A549 (cell line): Measurements from ENCODE around the gene PLN. TPM values are rescaled to one million over a fixed set of nuclear protein-coding genes. Genes with fewer than 3 reads are reported as not detected.

Experiments
- ATAC-seq, 2 experiments: fragments of 200-7000 bp in 1 of 2; fragments of >200 bp in 1 of 2; cut with Nextera tagmentation in 1 of 2; cut with Tn5 transposase in 1 of 2; 3 replicates each; pipeline versions ENCODE4 v1.8.0 to v1.9.1; 2018 to 2020; ENCODE audit warnings: mild to moderate bottlenecking in 1 of 2, moderate library complexity in 1 of 2
- CTCF ChIA-PET: fragments of 300-600 bp; sonication (Branson Sonifier 250); formaldehyde crosslinking; extraction: SDS; loops from one replicate; lab custom pipeline; 2021; ENCODE audit warnings: antibody characterized with exemption, inconsistent platforms; lab: Yijun Ruan, JAX
- POLR2A ChIA-PET: fragments of 350-600 bp; formaldehyde crosslinking; extraction: SDS; loops from one replicate; lab custom pipeline; 2021; ENCODE audit warnings: antibody characterized with exemption, inconsistent platforms; lab: Yijun Ruan, JAX
- DNase-seq, 2 experiments: peaks; one replicate each; pipeline versions ENCODE4 v3.0.0 to v3.0.0-alpha.2; 2011 to 2016; ENCODE audit warnings: low read depth in 1 of 2, low spot score in 1 of 2
- FAIRE-seq: peaks from 2 replicates; lab custom pipeline; 2011; peaks lifted over from hg19 to GRCh38; lab: Jason Lieb, UNC
- H3K27ac ChIP-seq, 2 experiments: fragments of >200 bp; sonication (Bioruptor Twin); formaldehyde crosslinking; 3 replicates each; pipeline ENCODE4 v1.5.1; 2016 to 2017
- H3K4me1 ChIP-seq: fragments of >200 bp; sonication (Bioruptor Twin); formaldehyde crosslinking; 3 replicates; pipeline ENCODE4 v1.6.1; 2016
- H3K4me2 ChIP-seq: fragments of >200 bp; sonication (Bioruptor Twin); formaldehyde crosslinking; 3 replicates; pipeline ENCODE4 v1.6.1; 2016
- H3K4me3 ChIP-seq: fragments of >200 bp; sonication (Bioruptor Twin); formaldehyde crosslinking; 3 replicates; pipeline ENCODE4 v1.5.1; 2016
- H3K9me3 ChIP-seq: fragments of >200 bp; sonication (Bioruptor Twin); formaldehyde crosslinking; 3 replicates; pipeline ENCODE4 v1.6.1; 2016
- BHLHE40 ChIP-seq: IDR thresholded peaks from 2 replicates; pipeline ENCODE4 v1.6.1; 2012; ENCODE audit warnings: low read depth, low read length, inconsistent platforms
- CBX2 ChIP-seq: fragments of 200-600 bp; sonication (generic); IDR thresholded peaks from 2 replicates; pipeline ENCODE4 v1.6.1; 2016; ENCODE audit warnings: low read depth, mild to moderate bottlenecking, borderline replicate concordance
- CTCF ChIP-seq: fragments of >200 bp; sonication (Bioruptor Twin); formaldehyde crosslinking; IDR thresholded peaks from 3 replicates; pipeline ENCODE4 v1.5.1; 2016
- ESRRA ChIP-seq: fragments of 150-350 bp; IDR thresholded peaks from 2 replicates; pipeline ENCODE4 v1.6.1; 2014; ENCODE audit warnings: mild to moderate bottlenecking, low read length, borderline replicate concordance
- FOSL2 ChIP-seq, 2 experiments: fragments of 450-650 bp in 1 of 2; fragments of >200 bp in 1 of 2; sonication (Bioruptor Twin) in 1 of 2; formaldehyde crosslinking; IDR thresholded peaks; 2 replicates each; pipeline versions ENCODE4 v1.5.0 to v1.6.1; 2016 to 2020; ENCODE audit warnings: mild to moderate bottlenecking in 1 of 2, moderate library complexity in 1 of 2
- HDAC2 ChIP-seq: fragments of 200-600 bp; sonication (generic); IDR thresholded peaks from 2 replicates; pipeline ENCODE4 v1.6.1; 2016
- HES2 ChIP-seq: fragments of >200 bp; sonication (Bioruptor Twin); formaldehyde crosslinking; IDR thresholded peaks from 2 replicates; pipeline ENCODE4 v1.6.1; 2016
- HOXA7 ChIP-seq: fragments of 250-450 bp; sonication (Bioruptor Pico); IDR thresholded peaks from 2 replicates; pipeline ENCODE4 v1.5.0; 2020; ENCODE audit warnings: mild to moderate bottlenecking, moderate library complexity
- HOXB13 ChIP-seq: fragments of 250-450 bp; sonication (Bioruptor Pico); IDR thresholded peaks from 2 replicates; pipeline ENCODE4 v1.5.0; 2020; ENCODE audit warnings: low read depth, mild to moderate bottlenecking, moderate library complexity
- HOXB5 ChIP-seq: fragments of 250-450 bp; sonication (Bioruptor Pico); IDR thresholded peaks from 2 replicates; pipeline ENCODE4 v1.5.0; 2020; ENCODE audit warnings: mild to moderate bottlenecking, moderate library complexity
- KDM1A ChIP-seq: fragments of 200-600 bp; sonication (generic); IDR thresholded peaks from 2 replicates; pipeline ENCODE4 v1.6.1; 2016; ENCODE audit warnings: low read depth, mild to moderate bottlenecking
- MAFK ChIP-seq: fragments of 450-650 bp; IDR thresholded peaks from 2 replicates; pipeline ENCODE4 v1.6.1; 2014; ENCODE audit not compliant: partially characterized antibody
- MAZ ChIP-seq: fragments of 150-350 bp; IDR thresholded peaks from 2 replicates; pipeline ENCODE4 v1.6.1; 2014; ENCODE audit warnings: antibody characterized with exemption, low read depth, low read length, borderline replicate concordance
- NPAS2 ChIP-seq: fragments of 250-450 bp; sonication (Bioruptor Pico); IDR thresholded peaks from 2 replicates; pipeline ENCODE4 v1.8.0; 2022; ENCODE audit warnings: mild to moderate bottlenecking, moderate library complexity, borderline replicate concordance
- NR3C1 ChIP-seq: fragments of >200 bp; sonication (Bioruptor Twin); formaldehyde crosslinking; IDR thresholded peaks from 3 replicates; pipeline ENCODE4 v1.6.1; 2017
- POLR2AphosphoS2 ChIP-seq: conservative IDR thresholded peaks from 2 replicates; pipeline ENCODE4 v1.6.1; 2012; ENCODE audit warnings: low read length, improper control_type of control experiment, inconsistent platforms
- RCOR1 ChIP-seq: fragments of 150-350 bp; IDR thresholded peaks from 2 replicates; pipeline ENCODE4 v1.6.1; 2014; ENCODE audit warnings: antibody characterized with exemption, low read length, low read depth
- RNF2 ChIP-seq: fragments of 200-600 bp; sonication (generic); IDR thresholded peaks from 2 replicates; pipeline ENCODE4 v1.6.1; 2016; ENCODE audit warnings: low read depth, mild to moderate bottlenecking, antibody characterized with exemption, moderate library complexity, borderline replicate concordance
- SREBF2 ChIP-seq: fragments of 450-650 bp; IDR thresholded peaks from 2 replicates; pipeline ENCODE4 v1.6.1; 2014; ENCODE audit warnings: mild to moderate bottlenecking, moderate library complexity
- TFCP2L1 ChIP-seq: fragments of 250-450 bp; sonication (Bioruptor Pico); IDR thresholded peaks from 2 replicates; pipeline ENCODE4 v1.5.0; 2021; ENCODE audit warnings: mild to moderate bottlenecking
- TP53 ChIP-seq: fragments of 250-450 bp; sonication (Bioruptor Pico); IDR thresholded peaks from 2 replicates; pipeline ENCODE4 v1.5.0; 2021; ENCODE audit warnings: mild to moderate bottlenecking, moderate library complexity
- USF2 ChIP-seq: fragments of 450-650 bp; IDR thresholded peaks from 2 replicates; pipeline ENCODE4 v1.6.1; 2014; ENCODE audit warnings: antibody characterized with exemption
- ZSCAN20 ChIP-seq: fragments of 250-450 bp; sonication (Bioruptor Pico); IDR thresholded peaks from 2 replicates; pipeline ENCODE4 v1.8.0; 2022; ENCODE audit warnings: mild to moderate bottlenecking, moderate library complexity
- WGBS: methylation state at CpG from one replicate; pipeline ENCODE4 v1.1.6; 2017; ENCODE audit errors: missing lambda C conversion rate; 5-methylcytosine and 5-hydroxymethylcytosine counted together
- polyA plus RNA-seq, 4 experiments: library from polyadenylated mRNA; depleted of rRNA in 3 of 4; stranded (reverse); fragments of >200 nt; fragmentation: RNase III in 1 of 4; extraction: RNeasy Plus Mini Kit Qiagen cat#74134 plus additional on column Dnase treatment in 1 of 4; gene quantifications; 2 replicates in 3 of 4; 3 replicates in 1 of 4; pipeline ENCODE4 v1.2.3, GENCODE V29; 2011 to 2017

The PLN gene
- polyA plus RNA-seq, 2 of the 4 experiments (the other 2 are of a cell fraction), result not detected

GRCh38 chr6:118596774-118597320, 48.8 kb downstream of the PLN start:
- no peak for ATAC-seq
- POLR2A ChIA-PET, result no interaction called here
- TF ChIP-seq RNF2 (no peak), USF2 (no peak), HOXB5 (no peak), POLR2AphosphoS2 (no peak), NPAS2 (no peak), HDAC2 (no peak), HES2 (no peak)
- TF ChIP-seq, all 56 proteins: peak for 0
- CTCF ChIA-PET, result interaction anchor here (1.8 kb wide), 1 partner anchor 17 kb away, joined by 4 read pairs; no protein-coding TSS in a partner anchor
- Histone ChIP-seq H3K4me1 (no peaks in the 10 kb centered on the region), H3K4me2 (no peak overlapping the region), H3K27ac (no peak overlapping the region), H3K9me3 (no peaks in the 10 kb centered on the region), H3K4me3 (no peak overlapping the region)
- FAIRE-seq (no peak), DNase-seq (no peak)
- WGBS, result 88% methylated on average over 5 of the region's 5 CpGs

- FAIRE-seq, result no peak
Observed at GRCh38 chr6:118597636-118598035, 49.5 kb downstream of the PLN start.

GRCh38 chr6:118598324-118598723, 50.2 kb downstream of the PLN start:
- H3K4me3 ChIP-seq, result no peak overlapping the region
- POLR2A ChIA-PET, result no interaction called here
- TF ChIP-seq TP53 (CRISPR knock-in tag) (no peak), CBX2 (no peak), ESRRA (no peak), MAFK (no peak), TFCP2L1 (CRISPR knock-in tag) (no peak), HOXB13 (CRISPR knock-in tag) (no peak), KDM1A (no peak), HOXA7 (no peak), NR3C1 (no peak), ZSCAN20 (CRISPR knock-in tag) (no peak), FOSL2 (IDR thresholded peaks at IDR 0.05) (no peak), FOSL2 (CRISPR knock-in tag; IDR thresholded peaks at IDR 0.05) (no peak), HES2 (no peak), BHLHE40 (no peak), SREBF2 (no peak), NPAS2 (no peak), MAZ (no peak), HOXB5 (no peak), USF2 (no peak), CTCF (no peak), POLR2AphosphoS2 (no peak)
- no peaks in the 10 kb centered on the region for H3K4me1 ChIP-seq
- no peaks in the 10 kb centered on the region for H3K9me3 ChIP-seq
- CTCF ChIA-PET, result interaction anchor here (1.8 kb wide), 1 partner anchor 18 kb away, joined by 4 read pairs; no protein-coding TSS in a partner anchor
- WGBS, result 79% methylated on average over 2 of the region's 2 CpGs
- FAIRE-seq (no peak), DNase-seq (no peak), ATAC-seq (no peak)
- H3K27ac ChIP-seq, result no peak overlapping the region
- no peak overlapping the region for H3K4me2 ChIP-seq

More at GRCh38 chr6:118597636-118598035, 49.5 kb downstream of the PLN start:
- DNase-seq (no peak), ATAC-seq (no peak)
- no peak overlapping the region for H3K4me2 ChIP-seq
- no peak overlapping the region for H3K27ac ChIP-seq
- H3K4me1 ChIP-seq, result no peaks in the 10 kb centered on the region
- 86% methylated on average over 3 of the region's 3 CpGs for WGBS
- ChIA-PET POLR2A (no interaction called here), CTCF (interaction anchor here (1.8 kb wide), 1 partner anchor 17 kb away, joined by 4 read pairs; no protein-coding TSS in a partner anchor)
- TF ChIP-seq RCOR1, result no peak
- H3K4me3 ChIP-seq, result no peak overlapping the region
- no peaks in the 10 kb centered on the region for H3K9me3 ChIP-seq
